ENCODE results near the gene SEMA3B.

Gene SEMA3B

DNA sequence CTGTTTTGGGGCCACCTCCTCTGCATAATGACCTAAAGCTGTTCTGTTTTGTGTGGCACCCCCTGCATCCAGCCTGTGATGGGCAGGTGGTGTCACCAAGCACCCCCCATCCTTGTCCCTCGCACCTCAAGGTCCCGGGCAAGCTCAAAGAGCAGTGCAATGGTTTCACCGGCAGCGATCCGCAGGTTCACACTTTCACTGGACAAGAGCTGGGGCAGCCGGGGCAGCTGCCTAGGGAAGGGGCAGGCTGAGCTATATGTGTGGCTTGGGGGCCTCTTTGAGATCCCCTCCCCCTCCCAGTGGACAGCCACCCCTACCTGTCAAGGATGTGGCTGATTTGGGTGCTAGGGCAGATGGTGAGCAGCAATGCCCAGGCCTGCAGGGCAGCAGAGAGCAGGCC is 20.2 kb downstream of the SEMA3B start:
- DNase-seq = no peak
- ATAC-seq (replicated peaks) = no peak
- peaks cover 17 to 18% of the 10 kb centered on the region in 2 donors for H3K4me1 Mint-ChIP-seq (ENCODE audit: low read depth in 2 of 2)
- H3K27me3 Mint-ChIP-seq = no peaks in the 10 kb centered on the region
- H3K4me3 Mint-ChIP-seq = no peak overlapping the region
- H3K36me3 Mint-ChIP-seq (ENCODE audit: insufficient read depth) = peaks cover 28% of the 10 kb centered on the region
- no peaks in the 10 kb centered on the region for H3K9me3 Mint-ChIP-seq
- no peak overlapping the region for H3K27ac Mint-ChIP-seq

DNA sequence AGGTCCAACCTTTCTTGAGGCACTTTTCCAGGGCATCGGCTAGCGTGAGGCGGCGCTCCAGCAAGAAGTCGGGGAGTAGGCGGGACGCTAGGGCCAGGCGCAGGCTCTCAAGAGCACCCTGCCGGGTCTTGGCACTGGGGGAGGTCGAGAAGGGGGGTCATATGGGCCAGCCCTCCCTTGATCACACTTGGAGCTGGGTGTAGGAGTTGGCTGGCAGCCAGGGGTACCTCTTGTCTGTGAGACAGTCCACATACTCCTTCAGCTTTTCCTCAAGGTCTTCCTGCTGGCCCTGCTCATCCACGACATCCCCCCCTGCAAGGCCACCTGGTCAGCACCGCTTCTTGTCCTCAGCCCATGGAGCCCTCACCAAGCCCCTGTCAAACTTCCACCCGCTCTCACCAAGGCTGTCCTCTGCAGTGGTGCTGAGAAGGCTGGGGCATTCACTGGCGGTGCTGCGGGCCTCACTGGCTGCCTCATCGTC is 21.3 kb downstream of the SEMA3B start:
- DNase-seq (no peak), ATAC-seq (replicated peaks) (no peak)
- no peaks in the 10 kb centered on the region for H3K27me3 Mint-ChIP-seq
- H3K36me3 Mint-ChIP-seq (ENCODE audit: insufficient read depth) = peaks cover 28% of the 10 kb centered on the region
- no peak overlapping the region for H3K4me3 Mint-ChIP-seq
- H3K27ac Mint-ChIP-seq = no peak overlapping the region
- H3K9me3 Mint-ChIP-seq = no peaks in the 10 kb centered on the region
- peaks cover 17 to 18% of the 10 kb centered on the region in 2 donors for H3K4me1 Mint-ChIP-seq (ENCODE audit: low read depth in 2 of 2)

DNA sequence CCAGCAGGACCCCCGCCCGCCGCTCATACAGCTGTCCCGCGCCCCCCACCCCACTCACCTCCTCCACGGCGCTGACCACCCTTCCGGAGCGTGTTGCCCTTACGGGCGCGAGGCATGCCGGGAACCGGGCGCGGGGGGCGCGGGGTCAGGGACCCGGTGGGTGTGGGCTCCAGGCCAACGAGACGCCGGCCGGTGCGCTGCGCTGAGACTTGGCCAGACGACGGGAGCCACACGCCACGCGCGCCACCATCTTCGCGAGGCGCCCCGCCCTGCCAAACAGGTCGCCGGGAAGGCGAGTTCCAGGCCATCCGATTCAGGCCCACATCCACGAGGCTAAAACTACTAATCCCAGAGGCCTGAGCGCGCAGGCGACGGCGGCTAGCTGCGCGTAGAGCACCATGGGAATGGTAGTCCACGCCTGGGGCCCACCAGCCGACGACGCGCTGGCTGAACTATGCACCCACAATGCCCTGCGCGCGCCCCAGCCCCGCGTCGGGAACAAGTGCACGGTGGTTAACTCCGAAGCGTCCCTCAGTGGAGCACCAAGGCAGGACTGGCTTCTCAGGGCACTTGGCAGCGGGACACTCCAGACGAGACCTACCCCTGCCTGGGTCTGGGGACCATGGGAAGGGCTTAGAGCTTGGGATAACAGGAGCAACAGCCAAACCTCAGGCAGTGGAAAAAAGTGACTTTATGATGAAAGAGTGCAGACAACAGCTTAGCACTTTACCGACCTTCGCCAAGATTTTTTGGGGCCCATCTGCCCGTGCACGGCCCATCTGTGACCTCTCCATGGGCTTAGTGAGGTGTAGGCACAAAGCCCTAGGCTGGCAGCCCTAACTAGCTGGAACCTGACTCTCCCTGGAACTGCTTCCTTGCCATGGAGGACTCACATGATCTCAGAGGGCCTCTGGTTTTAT is 23.5 kb downstream of the SEMA3B start, which contains the start of gene IFRD2:
Gene IFRD2, minus strand, starts transcription at position 271 of the 920 bp plus-strand sequence. Its CDS starts 155 bp downstream, at position 116.
- DNase-seq (peak; percentile 91 to 93 (median 92)), ATAC-seq (replicated peaks) (peak; percentile 99)
- H3K4me1 Mint-ChIP-seq (ENCODE audit: low read depth in 2 of 2) = peaks cover 17 to 18% of the 10 kb centered on the region in 2 donors
- peak within 1 kb of the TSS; percentile 81 to 82 for H3K4me3 Mint-ChIP-seq
- peak within 1 kb of the TSS; percentile 86 to 94 for H3K27ac Mint-ChIP-seq
- H3K9me3 Mint-ChIP-seq = no peaks in the 10 kb centered on the region
- H3K27me3 Mint-ChIP-seq = no peaks in the 10 kb centered on the region
- peaks cover 27% of the 10 kb centered on the region for H3K36me3 Mint-ChIP-seq (ENCODE audit: insufficient read depth)

DNA sequence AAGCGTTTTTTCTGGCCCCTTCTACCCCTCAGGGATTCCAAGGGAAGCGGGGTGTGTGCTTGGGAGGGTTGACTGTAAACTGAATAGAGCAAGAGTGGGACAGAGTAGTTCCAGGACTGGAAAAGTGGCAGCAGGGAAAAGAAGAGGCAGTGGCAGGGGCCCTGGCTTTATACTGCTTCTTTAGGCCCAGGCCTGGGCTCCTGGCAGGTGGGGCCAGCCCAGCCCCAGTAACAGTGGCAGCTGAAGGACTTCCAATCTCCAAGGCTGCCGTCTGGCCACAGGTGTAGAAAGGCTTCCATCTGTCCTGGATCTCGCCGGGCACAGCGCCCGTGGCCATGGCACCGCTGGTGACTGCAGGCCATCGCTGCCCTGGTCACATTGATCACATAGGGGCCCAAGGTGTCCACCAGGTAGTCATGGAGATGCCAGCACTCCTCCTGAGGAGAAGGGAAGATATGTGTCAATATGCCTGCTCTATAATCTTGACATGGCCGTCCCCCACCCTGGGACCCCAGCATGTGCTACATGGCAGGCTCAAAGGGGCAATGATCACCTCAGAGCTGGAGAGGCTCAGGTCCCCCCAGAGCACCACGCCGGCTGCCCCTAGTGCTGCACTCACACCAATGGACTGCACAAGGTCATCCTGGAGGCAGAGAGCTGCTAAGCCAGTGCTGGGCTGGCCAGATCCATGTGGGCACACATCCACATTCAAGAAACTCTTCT is 24.3 kb downstream of the SEMA3B start:
- H3K4me1 Mint-ChIP-seq (ENCODE audit: low read depth in 2 of 2) = peaks cover 21% of the 10 kb centered on the region in 2 donors
- no peaks in the 10 kb centered on the region for H3K9me3 Mint-ChIP-seq
- DNase-seq (no peak), ATAC-seq (replicated peaks) (no peak)
- H3K4me3 Mint-ChIP-seq = peak overlapping the region; percentile 81 to 82
- H3K27me3 Mint-ChIP-seq = no peaks in the 10 kb centered on the region
- peaks cover 20% of the 10 kb centered on the region for H3K36me3 Mint-ChIP-seq (ENCODE audit: insufficient read depth)
- peak overlapping the region; percentile 86 to 94 for H3K27ac Mint-ChIP-seq

DNA sequence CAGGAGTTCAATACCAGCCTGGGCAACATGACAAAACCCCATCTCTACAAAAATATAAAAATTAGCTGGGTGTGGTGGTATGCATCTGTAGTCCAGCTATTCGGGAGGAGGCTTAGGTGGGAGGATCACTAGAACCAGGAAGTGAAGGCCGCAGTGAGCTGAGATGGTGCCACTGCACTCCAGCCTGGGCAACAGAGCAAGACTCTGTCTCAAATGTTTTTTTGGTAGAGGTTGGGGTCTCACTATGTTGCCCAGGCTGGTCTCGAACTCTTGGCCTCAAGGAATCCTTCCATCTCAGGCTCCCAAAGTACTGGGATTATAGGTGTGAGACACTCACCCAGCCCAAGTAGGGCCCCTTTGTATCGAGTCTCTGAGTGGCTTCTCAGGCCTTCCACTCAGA is 25.1 kb downstream of the SEMA3B start:
- no peak overlapping the region for H3K4me3 Mint-ChIP-seq
- DNase-seq (no peak), ATAC-seq (replicated peaks) (no peak)
- H3K27ac Mint-ChIP-seq = peak overlapping the region in 1 of 2 donors; percentile 86
- H3K36me3 Mint-ChIP-seq (ENCODE audit: insufficient read depth) = peaks cover 15% of the 10 kb centered on the region
- no peaks in the 10 kb centered on the region for H3K9me3 Mint-ChIP-seq
- no peaks in the 10 kb centered on the region for H3K27me3 Mint-ChIP-seq
- H3K4me1 Mint-ChIP-seq (ENCODE audit: low read depth in 2 of 2) = peaks cover 24 to 27% of the 10 kb centered on the region in 2 donors

DNA sequence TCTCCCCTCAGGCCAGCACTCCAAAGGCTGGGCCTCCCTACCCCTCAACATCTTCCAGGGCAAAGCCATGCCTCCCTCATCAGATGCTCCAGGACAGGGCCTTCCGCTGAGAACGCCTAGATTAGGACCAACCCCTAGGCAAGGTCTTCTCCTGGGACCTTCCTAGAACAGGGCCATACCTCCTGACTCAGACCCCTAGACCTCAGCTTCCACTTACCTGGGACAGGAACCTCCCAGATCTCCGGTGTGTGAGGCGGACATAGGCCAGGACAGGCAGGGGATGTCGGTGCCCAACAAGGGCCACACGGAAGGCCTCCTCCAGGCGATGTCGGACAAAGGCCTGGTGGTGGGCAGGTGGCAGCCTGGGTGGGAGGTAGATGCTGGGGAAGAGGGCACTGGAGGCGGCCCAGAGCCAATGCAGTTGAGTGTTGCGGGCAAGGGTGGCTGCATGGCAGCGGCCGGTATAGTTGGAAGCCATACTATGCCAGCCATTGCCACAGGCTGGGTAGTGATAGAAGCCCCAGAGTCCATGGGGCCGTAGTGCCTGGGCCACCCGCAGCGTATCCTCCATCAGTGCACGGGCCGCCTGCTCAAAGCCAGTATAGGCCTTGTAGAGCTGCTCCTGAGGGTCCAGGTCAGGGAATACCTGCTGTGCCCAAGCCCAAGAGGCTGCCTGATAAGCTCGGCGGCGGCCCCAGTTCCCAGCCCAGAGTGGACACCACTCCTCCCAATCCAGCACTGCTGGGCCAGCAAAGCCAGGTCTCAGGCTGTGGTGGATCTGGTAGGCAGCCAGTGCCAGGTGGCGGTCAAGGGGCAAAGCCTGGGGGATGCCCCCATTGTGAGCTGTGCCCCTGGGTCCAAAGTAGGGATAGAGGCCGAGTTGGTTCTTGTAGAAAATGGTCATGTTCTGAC is 25.8 kb downstream of the SEMA3B start:
- DNase-seq (no peak), ATAC-seq (replicated peaks) (no peak)
- Mint-ChIP-seq H3K4me1 (ENCODE audit: low read depth in 2 of 2) (peaks cover 28 to 29% of the 10 kb centered on the region in 2 donors), H3K27ac (peak overlapping the region in 1 of 2 donors; percentile 86), H3K4me3 (no peak overlapping the region), H3K27me3 (no peaks in the 10 kb centered on the region), H3K36me3 (ENCODE audit: insufficient read depth) (peaks cover 18% of the 10 kb centered on the region), H3K9me3 (no peaks in the 10 kb centered on the region)

DNA sequence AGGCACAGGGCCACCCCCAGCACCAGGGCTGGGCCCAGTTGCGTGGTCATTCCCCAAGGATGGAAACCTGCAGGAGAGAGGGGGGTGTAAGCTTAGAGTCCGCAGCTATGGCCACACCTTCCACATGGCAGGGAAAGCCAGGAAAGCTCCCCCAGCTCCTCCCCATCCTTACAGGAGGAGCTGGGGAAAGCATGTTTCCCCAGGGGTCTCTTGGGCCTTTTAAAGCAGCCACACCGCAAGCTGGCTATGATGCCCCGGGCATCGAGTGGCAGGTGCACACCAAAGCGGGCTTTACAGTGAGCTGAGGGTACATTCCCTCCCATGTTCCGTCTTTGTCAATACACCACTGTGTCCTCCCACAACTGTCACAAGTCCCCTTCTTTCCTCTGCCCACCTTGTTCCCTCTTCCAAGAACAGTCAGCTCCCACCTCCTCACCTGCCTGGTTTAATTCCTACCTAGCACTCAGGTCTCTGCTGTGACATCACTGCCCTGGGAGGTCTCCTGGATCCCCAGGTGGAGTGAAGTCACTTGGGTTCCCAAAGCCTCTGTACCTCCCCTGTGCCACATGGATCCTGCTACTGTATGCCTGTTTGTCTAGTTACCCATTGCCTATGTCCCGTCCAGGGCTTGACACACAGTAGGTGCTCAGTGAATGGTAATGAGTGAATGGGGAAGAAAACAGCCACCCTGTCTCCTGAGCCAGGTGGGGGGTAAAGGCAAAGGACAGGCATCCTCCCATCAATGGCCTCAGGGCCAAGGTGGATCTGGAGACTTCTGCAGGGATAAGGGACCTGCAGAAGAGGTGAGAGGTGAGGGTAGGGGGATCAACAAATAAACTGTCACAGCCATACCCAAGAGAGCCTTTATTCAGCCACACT is 26.8 kb downstream of the SEMA3B start:
- H3K4me1 Mint-ChIP-seq (ENCODE audit: low read depth in 2 of 2) = peaks cover 35 to 37% of the 10 kb centered on the region in 2 donors
- H3K9me3 Mint-ChIP-seq = no peaks in the 10 kb centered on the region
- no peaks in the 10 kb centered on the region for H3K27me3 Mint-ChIP-seq
- H3K36me3 Mint-ChIP-seq (ENCODE audit: insufficient read depth) = peaks cover 18% of the 10 kb centered on the region
- H3K4me3 Mint-ChIP-seq = no peak overlapping the region
- DNase-seq = no peak
- no peak for ATAC-seq (replicated peaks)
- no peak overlapping the region for H3K27ac Mint-ChIP-seq

DNA sequence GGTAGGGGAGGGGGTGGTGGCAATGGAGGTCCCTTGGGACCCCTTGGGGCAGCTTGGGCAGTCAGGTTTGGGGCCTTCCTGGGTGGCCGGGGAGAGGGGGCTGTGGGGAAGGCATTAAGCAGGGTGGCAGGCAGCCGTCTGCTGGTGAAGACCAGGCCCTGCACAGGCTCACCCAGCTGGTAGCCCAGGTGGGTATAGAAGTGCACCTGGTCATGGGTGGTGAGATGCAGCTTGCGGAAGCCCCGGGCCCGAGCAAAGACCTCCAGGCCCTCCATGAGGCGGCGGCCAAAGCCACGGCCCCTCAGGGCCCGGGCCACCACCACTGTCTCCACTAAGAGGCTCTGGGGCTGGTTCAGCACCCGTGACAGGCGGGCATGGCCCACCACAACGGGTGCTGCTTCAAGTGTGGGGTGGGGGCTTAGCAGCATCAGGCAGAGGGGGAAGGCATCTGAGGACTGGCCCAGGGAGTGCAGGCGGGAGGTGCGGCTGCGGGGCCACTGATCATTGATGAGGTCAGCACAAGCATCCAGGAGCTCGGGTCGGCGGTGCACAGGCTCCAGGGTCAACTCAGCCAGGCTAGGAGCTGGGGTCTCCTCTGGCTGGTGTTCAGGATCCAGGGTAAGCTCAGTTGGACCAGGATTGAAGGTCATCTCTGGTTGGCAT is 27.9 kb downstream of the SEMA3B start:
- peaks cover 28 to 33% of the 10 kb centered on the region in 2 donors for H3K4me1 Mint-ChIP-seq (ENCODE audit: low read depth in 2 of 2)
- H3K27me3 Mint-ChIP-seq = no peaks in the 10 kb centered on the region
- peak overlapping the region in 1 of 2 donors; percentile 94 for H3K27ac Mint-ChIP-seq
- peaks cover 18% of the 10 kb centered on the region for H3K36me3 Mint-ChIP-seq (ENCODE audit: insufficient read depth)
- no peak for ATAC-seq (replicated peaks)
- no peak overlapping the region for H3K4me3 Mint-ChIP-seq
- H3K9me3 Mint-ChIP-seq = no peaks in the 10 kb centered on the region
- DNase-seq = no peak

DNA sequence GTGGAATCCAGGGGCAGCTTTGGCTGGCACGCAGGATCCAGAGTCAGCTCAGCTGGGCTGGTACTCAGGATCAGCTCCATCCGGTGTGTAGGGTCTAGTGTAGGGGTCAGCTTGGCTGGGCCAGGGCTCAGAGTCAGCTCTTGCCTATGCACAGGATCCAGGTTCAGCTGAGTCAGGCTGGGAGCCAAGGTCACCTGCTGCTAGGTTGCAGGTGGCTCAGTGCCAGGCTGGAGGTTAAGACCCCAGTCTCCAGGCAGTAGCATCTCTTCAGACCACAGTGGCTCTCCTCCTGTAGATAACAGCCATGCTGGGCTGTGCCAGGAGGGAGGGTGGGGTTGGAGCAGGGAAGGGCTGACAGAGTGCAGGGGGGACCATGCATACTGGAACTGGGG is 28.4 kb downstream of the SEMA3B start:
- DNase-seq (no peak), ATAC-seq (replicated peaks) (no peak)
- Mint-ChIP-seq H3K9me3 (no peaks in the 10 kb centered on the region), H3K36me3 (ENCODE audit: insufficient read depth) (peaks cover 16% of the 10 kb centered on the region), H3K4me3 (no peak overlapping the region), H3K27me3 (no peaks in the 10 kb centered on the region), H3K4me1 (ENCODE audit: low read depth in 2 of 2) (peaks cover 26 to 32% of the 10 kb centered on the region in 2 donors), H3K27ac (peak overlapping the region in 1 of 2 donors; percentile 94)

DNA sequence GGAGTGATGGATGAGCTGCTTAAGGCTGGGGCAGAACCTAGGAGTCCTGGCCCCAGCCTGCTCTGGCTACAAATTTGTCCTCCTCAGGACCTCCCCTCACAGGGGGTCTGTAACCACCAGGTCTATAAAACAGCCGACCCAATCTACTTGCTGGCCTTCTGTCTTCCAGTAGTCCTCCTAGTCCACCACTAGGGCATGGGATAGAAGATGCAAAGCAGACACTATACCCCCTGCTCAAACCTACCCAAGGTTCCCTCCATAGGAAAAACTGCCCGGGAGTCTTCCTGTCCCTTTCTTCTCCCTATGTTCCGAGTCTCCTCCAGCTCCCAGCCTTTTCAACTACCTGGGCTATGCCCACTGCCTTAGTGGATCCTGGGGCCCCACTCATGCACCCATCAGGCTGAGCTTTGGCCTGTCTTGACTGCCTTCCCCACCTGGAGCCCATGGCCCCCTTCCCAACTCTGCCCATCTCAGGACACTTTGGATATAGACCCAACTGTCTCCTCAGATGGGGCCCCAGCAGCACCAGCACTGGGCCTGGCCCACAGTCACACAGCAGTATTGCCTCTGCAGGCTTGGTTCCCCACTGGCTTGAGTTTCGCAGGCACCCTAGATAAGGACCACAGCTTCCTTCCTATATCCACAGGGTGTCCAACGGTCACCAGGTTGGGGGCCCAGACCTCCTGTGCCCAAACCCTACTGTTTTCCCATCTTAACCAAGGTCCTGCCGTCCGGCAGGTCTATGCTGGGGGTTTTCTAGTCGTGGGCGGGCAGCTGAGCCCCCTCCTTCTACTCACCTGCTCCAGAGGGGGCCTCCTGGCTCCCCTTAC is 29.2 kb downstream of the SEMA3B start:
- no peak for DNase-seq
- Mint-ChIP-seq H3K4me1 (ENCODE audit: low read depth in 2 of 2) (peaks cover 20 to 25% of the 10 kb centered on the region in 2 donors), H3K9me3 (no peaks in the 10 kb centered on the region), H3K27me3 (no peaks in the 10 kb centered on the region), H3K4me3 (peak overlapping the region; percentile 85 to 97), H3K27ac (peak overlapping the region; percentile 94 to 97), H3K36me3 (ENCODE audit: insufficient read depth) (peaks cover 12% of the 10 kb centered on the region)
- ATAC-seq (replicated peaks) = no peak
